RCC 7860 (cell line): ENCODE measurements around the gene TYK2.
"Not testable (repeated sequence)": the region's sequence is repeated elsewhere in the genome, so short reads cannot be mapped to it uniquely, and the experiment has no call there.

Experiments
- DNase-seq: peaks from one replicate; pipeline ENCODE4 v3.0.0-alpha.2; 2015; ENCODE audit warnings: low spot score
- FAIRE-seq: peaks from 2 replicates; lab custom pipeline; 2012; peaks lifted over from hg19 to GRCh38; lab: Jason Lieb, UNC

Gene TYK2

GRCh38 chr19:10378124-10378523 lies 2.2 kb downstream of the TYK2 start:
- DNase-seq (no peak), FAIRE-seq (no peak)

- FAIRE-seq, DNase-seq: not testable (repeated sequence)
Observed at GRCh38 chr19:10377140-10377640, 3.2 kb downstream of the TYK2 start.

- no peak for FAIRE-seq
- DNase-seq, result no peak
Observed at GRCh38 chr19:10374931-10375330, 5.4 kb downstream of the TYK2 start.

GRCh38 chr19:10372690-10373089 lies 7.7 kb downstream of the TYK2 start:
- FAIRE-seq (no peak), DNase-seq (no peak)

GRCh38 chr19:10368101-10368803 lies 12.1 kb downstream of the TYK2 start:
- no peak for DNase-seq
- no peak for FAIRE-seq

- DNase-seq, FAIRE-seq: not testable (repeated sequence)
Observed at GRCh38 chr19:10366950-10367512, 13.3 kb downstream of the TYK2 start.

- DNase-seq (no peak), FAIRE-seq (no peak)
Observed at GRCh38 chr19:10365518-10365917, 14.9 kb downstream of the TYK2 start.

- DNase-seq (no peak), FAIRE-seq (no peak)
Observed at GRCh38 chr19:10364644-10365043, 15.7 kb downstream of the TYK2 start.

GRCh38 chr19:10363789-10364281 lies 16.5 kb downstream of the TYK2 start:
- DNase-seq, result peak; percentile 87
- FAIRE-seq, result peak; percentile 87

- FAIRE-seq, result no peak
Observed at GRCh38 chr19:10362259-10362658, 18.1 kb downstream of the TYK2 start.

GRCh38 chr19:10361569-10362011 lies 18.8 kb downstream of the TYK2 start:
- DNase-seq (no peak), FAIRE-seq (no peak)

More at GRCh38 chr19:10362259-10362658, 18.1 kb downstream of the TYK2 start:
- DNase-seq, result no peak

GRCh38 chr19:10356431-10356830 lies 23.9 kb downstream of the TYK2 start:
- DNase-seq (no peak), FAIRE-seq (no peak)

GRCh38 chr19:10353793-10354391 lies 26.5 kb downstream of the TYK2 start:
- DNase-seq (no peak), FAIRE-seq (no peak)

- no peak for FAIRE-seq
- DNase-seq, result no peak
Observed at GRCh38 chr19:10352764-10353671, 27.4 kb downstream of the TYK2 start.

GRCh38 chr19:10346509-10346908 lies 33.9 kb downstream of the TYK2 start:
- FAIRE-seq, result no peak
- no peak for DNase-seq

- no peak for FAIRE-seq
Observed at GRCh38 chr19:10344780-10345179, 35.6 kb downstream of the TYK2 start.

GRCh38 chr19:10343495-10343894 lies 36.9 kb downstream of the TYK2 start:
- FAIRE-seq, result no peak
- no peak for DNase-seq

More at GRCh38 chr19:10344780-10345179, 35.6 kb downstream of the TYK2 start:
- no peak for DNase-seq

- DNase-seq (no peak), FAIRE-seq (no peak)
Observed at GRCh38 chr19:10339977-10340376, 40.4 kb downstream of the TYK2 start.

GRCh38 chr19:10339380-10339960 lies 40.9 kb downstream of the TYK2 start, which contains the start of gene ICAM3:
ICAM3 (minus strand) TSS chr19:10339624; CDS start chr19:10339614, 10 bp downstream.
- FAIRE-seq (no peak), DNase-seq (no peak)

- no peak for DNase-seq
- no peak for FAIRE-seq
Observed at GRCh38 chr19:10338940-10339339, 41.4 kb downstream of the TYK2 start.
